HG02588 (cell line): ENCODE measurements around the gene ATP2B3.

ENCODE experiments used
- ATAC-seq: cut with Tn5 transposase; IDR thresholded peaks from one replicate; pipeline ENCODE4 v1.9.1; 2021; ENCODE audit warnings: mild to moderate bottlenecking, moderate library complexity; ENCODE audit not compliant: unreplicated experiment

The ATP2B3 gene

DNA sequence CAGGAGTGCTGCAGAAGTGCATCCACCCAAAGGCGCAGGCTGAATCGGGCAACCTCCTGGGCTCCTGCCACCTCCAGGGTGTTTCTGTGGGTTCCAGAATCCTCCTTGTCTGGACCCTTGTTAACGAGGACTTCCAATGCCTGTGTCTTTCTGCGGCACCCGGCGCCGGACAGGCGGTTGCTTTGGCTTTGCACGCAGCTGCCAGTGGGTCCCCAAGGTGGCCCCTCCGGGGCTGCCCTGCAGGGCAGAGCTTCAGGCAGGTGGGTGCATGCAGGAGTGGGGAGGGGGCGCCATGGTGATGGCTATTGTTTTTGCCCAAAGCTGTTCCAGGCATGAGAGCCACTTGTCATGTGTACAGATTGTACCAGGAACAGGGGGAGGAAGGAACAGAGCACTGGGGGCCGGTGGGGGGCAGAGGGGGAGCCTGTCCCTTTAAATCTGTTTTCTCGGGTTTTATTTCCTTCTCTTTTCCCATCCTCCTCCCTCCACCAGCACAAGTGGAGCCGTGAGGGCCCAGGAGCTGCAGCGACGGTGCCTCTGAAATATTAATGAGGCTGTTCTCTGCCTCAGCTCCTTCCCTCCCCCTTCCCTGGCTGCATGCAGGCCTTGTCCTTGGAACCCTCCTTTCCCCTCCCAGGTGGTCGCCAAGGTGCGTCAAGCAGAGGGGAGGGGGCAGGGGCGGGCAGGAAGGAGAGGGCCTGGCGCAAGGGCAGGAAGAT, 13.1 kb downstream of the ATP2B3 start:
- ATAC-seq, result no peak

DNA sequence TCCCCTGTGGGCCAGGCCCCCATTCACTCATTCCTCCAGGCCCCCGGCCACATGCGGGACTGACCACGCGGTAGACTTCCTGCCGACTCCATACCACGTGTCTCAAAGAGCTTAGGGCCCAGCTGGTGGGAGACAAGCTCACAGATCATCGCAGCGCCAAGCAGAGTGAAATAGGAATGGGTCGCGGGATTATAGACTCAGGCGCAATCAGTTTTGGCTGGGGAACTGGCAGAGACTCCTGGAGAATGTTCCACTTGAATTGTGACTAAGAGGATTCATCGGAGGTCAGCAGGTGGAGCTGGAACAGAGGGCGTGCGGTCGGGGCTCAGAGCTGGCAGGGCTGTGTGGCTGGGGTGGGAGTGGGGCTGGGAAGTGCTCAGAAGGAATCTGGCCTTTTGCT, 15.6 kb downstream of the ATP2B3 start:
- no peak for ATAC-seq

- ATAC-seq, result no peak
Observed at GRCh38 chrX:153537080-153537479, 19.6 kb downstream of the ATP2B3 start.

DNA sequence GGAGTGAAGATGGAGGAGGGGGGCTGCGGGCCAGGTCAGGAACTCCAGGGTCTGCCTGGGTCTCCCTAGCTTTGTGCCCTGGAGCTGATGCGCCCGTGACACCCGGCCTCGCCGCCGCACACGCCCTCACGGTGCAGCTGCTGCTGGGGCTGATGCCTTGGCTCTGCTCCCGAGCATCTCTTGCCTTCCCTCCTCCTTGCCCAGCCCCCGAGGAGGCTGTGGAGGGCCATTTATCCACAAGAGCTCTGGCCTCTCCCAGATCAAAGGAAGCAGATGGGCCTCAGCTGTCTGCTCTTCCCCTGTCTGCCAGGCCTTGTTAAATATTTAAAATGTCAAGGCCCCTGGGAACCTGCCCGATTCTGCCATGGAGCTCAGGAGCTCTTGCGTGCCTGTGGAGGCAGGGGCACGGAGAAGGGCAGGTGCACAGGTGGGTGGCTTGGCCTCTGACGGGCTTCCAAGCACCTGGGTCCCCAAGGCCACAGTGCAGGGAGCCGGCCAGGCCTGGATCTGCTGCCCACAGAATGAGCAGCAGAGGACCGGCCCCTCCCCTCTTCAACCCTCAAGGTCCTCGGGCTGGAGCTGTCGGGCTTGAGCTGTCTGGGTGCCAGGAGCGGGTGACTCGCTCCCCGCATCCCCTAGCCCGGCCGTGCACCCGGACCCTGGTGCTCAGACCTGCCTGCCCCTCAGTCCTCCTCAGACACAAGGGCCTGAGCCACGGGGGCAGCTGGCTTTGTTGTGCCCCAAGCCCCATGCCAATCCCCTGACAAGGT, 20.3 kb downstream of the ATP2B3 start:
- no peak for ATAC-seq

DNA sequence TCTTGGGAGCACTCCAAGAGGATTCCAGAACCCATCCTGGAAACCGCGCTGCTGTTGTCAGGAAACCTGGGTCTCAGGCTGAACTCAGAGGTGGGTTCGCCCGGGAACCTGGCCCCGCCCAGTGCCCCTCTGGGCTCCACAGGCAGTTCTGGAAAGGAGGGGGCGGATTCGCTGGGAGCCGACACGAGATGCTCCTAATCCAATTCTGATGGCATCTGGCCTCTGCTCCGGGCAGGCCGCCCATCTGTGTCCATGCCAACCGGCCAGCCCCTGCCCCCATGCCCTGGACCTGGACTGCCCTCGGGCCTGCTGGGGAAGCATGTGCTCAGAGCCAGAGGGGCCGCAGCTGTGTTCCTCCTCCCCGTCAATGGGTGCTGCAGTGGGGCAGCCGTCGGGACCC, 21.0 kb downstream of the ATP2B3 start:
- ATAC-seq, result no peak

- ATAC-seq, result peak; percentile 71
Observed at GRCh38 chrX:153539171-153539978, 21.9 kb downstream of the ATP2B3 start.

- no peak for ATAC-seq
Observed at GRCh38 chrX:153539979-153540358, 22.5 kb downstream of the ATP2B3 start.

DNA sequence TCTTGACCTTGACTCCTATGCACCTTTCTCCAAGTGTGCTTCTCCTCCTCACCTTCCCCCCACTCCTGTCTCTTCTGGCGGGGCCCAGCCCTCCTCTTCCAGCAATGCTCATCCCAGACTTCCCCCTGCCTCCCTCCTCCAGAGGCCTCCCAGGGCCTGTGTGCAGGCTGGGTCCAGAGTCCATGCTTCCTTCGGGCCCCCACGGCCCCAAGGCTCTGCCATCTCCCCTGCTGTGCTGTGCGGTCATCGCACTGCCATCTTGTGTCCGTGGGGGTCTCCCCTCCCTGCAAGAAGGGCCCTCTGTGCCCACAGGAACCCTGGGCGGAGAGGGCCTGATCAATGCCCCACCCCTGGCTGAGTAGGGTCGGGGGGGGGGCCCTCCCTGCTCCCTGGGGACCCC, 27.3 kb downstream of the ATP2B3 start:
- ATAC-seq, result no peak

- ATAC-seq, result no peak
Observed at GRCh38 chrX:153546386-153546785, 28.9 kb downstream of the ATP2B3 start.

DNA sequence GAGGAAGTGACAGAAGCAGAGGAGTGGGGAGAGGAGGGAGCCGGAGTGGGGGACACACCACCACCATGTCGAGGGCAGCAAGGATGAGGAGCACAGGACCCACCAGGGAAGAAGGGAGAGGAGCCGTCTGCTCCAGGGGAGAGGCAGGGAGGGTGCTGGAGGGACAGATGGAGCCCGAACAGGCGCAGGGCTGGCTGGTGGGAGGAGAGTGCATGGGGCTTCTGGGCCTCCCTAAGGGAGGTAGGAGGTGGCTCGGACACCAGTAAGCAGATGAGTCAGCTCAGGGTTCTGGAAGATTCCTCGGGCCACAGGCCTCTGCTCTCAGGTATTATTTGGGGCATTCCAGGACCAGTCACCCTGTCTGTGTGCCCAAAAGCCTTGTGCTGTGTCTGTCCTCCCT, 29.8 kb downstream of the ATP2B3 start:
- no peak for ATAC-seq

DNA sequence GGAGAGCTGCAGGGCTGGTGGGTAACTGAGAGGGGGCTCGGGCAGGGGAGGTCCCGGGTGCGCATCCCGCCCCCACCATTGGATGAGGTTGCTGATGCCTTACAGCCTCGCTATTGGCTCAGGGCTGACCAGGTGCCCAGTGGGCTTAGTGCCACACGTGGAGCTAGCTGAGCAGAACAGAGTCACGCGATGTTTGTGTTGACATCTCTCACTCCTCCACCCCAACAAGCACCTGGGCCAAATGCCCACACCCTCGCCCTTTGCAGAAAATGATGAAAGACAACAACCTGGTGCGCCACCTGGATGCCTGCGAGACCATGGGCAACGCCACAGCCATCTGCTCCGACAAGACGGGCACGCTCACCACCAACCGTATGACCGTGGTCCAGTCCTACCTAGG, 31.8 kb downstream of the ATP2B3 start:
- no peak for ATAC-seq

DNA sequence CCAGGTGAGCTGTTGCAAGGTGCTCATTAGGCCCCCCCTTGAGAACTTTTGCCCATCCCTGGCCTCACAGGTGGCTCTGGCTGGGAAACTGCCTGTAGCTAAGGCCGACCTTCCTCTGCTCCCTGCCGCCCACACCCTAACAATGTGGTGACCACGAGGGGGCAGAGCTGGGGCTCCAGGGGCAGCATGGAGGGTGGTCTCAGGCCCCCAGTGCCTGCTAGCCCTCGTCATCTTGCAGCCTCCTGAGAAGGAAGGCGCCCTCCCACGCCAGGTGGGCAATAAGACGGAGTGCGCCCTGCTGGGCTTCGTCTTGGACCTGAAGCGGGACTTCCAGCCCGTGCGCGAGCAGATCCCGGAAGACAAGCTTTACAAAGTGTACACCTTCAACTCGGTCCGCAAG, 32.4 kb downstream of the ATP2B3 start:
- no peak for ATAC-seq

- no peak for ATAC-seq
Observed at GRCh38 chrX:153551135-153551534, 33.7 kb downstream of the ATP2B3 start.

- no peak for ATAC-seq
Observed at GRCh38 chrX:153554519-153555167, 37.2 kb downstream of the ATP2B3 start.

DNA sequence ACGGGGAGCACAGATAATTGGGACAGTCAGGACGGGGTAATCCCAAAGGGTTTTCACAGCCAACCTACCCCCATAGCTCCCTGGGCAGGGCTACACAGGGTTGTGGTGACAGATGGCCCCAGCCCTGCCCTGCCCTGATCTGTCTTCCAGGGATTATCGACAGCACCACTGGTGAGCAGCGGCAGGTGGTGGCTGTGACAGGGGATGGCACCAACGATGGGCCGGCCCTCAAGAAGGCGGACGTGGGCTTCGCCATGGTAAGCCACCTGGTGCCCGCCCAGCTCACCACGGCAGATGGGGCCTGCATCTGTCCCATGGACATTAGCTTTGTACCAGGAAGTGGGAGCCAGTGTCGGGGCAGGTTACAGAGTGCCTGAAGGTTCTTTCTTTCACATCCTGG, 39.3 kb downstream of the ATP2B3 start:
- ATAC-seq, result no peak

DNA sequence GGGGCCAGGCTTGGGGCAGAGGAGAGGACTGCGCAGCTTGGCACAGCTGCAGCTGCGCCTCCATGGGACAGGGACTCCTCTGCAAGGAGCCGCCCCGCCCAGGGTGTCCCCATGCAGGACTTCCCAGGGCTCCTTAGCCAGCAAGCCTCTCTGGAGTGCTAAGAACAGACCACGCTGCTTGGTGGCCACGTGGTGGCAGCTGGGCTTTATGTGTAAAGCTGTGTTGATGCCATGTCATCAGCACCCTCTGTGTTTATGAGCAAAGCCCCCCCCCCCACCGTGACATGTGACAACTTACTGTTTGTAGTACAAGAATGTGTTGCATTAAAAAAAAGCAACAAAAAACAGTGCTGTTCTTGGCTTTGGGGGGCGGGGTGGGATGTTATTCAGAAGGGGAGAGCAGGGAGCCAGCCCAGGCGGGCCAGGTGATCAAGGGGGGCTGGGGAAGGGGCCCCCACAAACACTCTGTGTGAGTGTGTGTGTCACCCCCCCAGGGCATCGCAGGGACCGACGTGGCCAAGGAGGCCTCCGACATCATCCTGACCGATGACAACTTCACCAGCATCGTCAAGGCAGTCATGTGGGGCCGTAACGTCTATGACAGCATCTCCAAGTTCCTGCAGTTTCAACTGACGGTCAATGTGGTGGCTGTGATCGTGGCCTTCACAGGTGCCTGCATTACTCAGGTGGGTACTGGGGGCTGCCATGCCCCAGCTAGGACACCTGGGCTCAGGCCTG, 40.3 kb downstream of the ATP2B3 start:
- ATAC-seq, result no peak

- no peak for ATAC-seq
Observed at GRCh38 chrX:153560000-153560399, 42.6 kb downstream of the ATP2B3 start.

DNA sequence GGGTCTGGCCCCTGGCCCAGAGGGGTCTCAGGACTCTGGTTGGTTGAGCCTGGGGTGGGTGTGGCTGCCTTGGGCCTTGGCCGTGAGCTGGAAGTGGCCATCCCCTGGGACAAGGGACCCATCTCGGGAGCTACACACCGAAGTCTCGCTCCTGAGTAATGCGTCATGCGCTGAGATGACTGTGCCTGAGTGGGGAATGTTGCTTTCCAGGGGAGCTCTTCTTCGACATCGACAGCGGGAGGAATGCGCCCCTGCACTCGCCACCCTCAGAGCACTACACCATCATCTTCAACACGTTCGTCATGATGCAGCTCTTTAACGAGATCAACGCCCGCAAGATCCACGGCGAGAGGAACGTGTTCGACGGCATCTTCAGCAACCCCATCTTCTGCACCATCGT, 43.0 kb downstream of the ATP2B3 start:
- no peak for ATAC-seq

DNA sequence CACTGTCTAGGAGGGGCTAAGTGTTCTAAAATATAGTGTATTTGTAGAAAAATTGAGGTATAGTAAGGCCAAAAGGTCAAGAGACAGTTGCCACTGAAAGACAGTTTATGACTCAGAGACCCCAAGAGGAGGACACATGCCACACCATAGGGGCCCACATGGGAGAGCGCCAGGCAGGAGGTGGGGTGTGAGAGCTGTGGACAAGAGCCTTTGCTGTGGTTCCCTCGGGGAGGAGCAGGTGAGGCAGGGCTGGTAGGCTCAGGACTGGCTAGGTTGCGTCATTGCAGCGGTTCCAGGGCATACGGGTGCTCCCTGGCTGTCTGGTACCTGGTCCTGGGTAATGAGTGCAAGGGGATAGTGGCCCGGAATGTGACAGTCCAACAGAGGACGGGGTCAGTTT, 43.9 kb downstream of the ATP2B3 start:
- ATAC-seq, result no peak

DNA sequence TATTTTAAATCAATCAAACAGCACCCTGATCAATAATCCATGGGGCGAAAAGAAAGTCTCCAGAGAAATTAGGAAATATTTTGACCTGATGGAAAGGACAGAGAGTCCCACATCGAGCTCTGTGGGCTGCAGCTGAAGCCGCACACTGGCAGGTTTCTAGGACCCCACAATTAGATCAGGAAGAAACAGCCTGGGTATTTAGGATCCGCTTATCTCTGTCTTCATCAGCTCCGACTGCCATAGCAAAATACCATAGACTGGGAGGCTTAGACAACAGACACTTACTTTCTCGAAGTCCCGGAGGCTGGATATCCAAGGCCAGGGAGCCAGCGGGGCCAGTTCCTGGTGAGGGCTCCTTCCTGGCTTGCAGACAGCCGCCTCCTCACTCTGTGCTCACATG, 45.1 kb downstream of the ATP2B3 start:
- ATAC-seq, result no peak
